ENCODE data around the gene FAM47E. TPM values are rescaled to one million over a fixed set of nuclear protein-coding genes. Genes with fewer than 3 reads are reported as not detected.

Gene FAM47E
- total RNA-seq, 1 donor from 2014 or later: 6.4 TPM

- ATAC-seq: no peak
- H3K27me3 ChIP-seq (ENCODE audit: low read depth): no peaks in the 10 kb centered on the region
- no peak for TF ChIP-seq CTCF (IDR thresholded peaks at IDR 0.05)
- peaks cover 23% of the 10 kb centered on the region for H3K9me3 ChIP-seq
- H3K27ac ChIP-seq: no peak overlapping the region
- H3K4me3 ChIP-seq: no peak overlapping the region
- H3K4me1 ChIP-seq: no peaks in the 10 kb centered on the region
- intact Hi-C loops (cut with DNase I): no loop called here
- no peaks in the 10 kb centered on the region for H3K36me3 ChIP-seq
- DNase-seq: no peak
Observed at GRCh38 chr4:76325072-76325471, 73.6 kb downstream of the FAM47E start.

DNA sequence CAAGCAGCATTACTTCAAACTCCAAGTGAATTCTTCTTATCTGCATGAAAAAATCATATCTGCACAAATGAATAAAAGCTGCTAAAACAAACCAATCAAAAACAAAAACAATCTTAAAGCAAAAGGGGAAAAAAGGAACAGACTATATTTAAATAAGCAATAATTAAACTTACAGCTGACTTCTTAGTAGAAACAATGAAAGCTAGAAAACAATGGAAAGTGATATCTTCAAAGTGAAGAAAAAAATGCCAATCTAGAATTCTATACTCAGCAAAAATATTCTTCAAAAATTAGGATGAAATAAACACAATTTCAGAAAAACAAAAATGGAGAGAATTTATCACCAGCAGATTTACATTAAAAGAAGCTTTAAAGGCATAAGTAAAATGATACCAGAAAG lies 75.0 kb downstream of the FAM47E start:
- H3K9me3 ChIP-seq: peaks cover 23% of the 10 kb centered on the region
- H3K4me1 ChIP-seq: no peaks in the 10 kb centered on the region
- intact Hi-C loops (cut with DNase I): no loop called here
- H3K27ac ChIP-seq: no peak overlapping the region
- no peak overlapping the region for H3K4me3 ChIP-seq
- ATAC-seq (no peak), DNase-seq (no peak)
- TF ChIP-seq CTCF (IDR thresholded peaks at IDR 0.05): no peak
- H3K27me3 ChIP-seq (ENCODE audit: low read depth): no peaks in the 10 kb centered on the region
- H3K36me3 ChIP-seq: no peaks in the 10 kb centered on the region

Other genes starting within 250 kb of the FAM47E start
- 1.3 TPM for gene CXCL9, start 244.2 kb upstream of the FAM47E start, total RNA-seq
- 3.3 TPM for gene CXCL10, start 228.2 kb upstream of the FAM47E start, total RNA-seq
- gene CXCL11, start 215.7 kb upstream of the FAM47E start, total RNA-seq: 0.62 TPM
- gene ART3, start 177.0 kb upstream of the FAM47E start, total RNA-seq: not detected
- 34.5 TPM for gene NUP54, start 103.3 kb upstream of the FAM47E start, total RNA-seq
- 166 TPM for gene SCARB2, start 37.9 kb upstream of the FAM47E start, total RNA-seq
- gene STBD1, start 55.0 kb downstream of the FAM47E start, total RNA-seq: 5.5 TPM
- gene CCDC158, start 169.4 kb downstream of the FAM47E start, total RNA-seq: 0.74 TPM
- 62.0 TPM for gene SHROOM3, start 183.5 kb downstream of the FAM47E start, total RNA-seq